ENCODE measurements around the gene GCSH. TPM values are rescaled to one million over a fixed set of nuclear protein-coding genes. Genes with fewer than 3 reads are reported as not detected.

GCSH gene
- total RNA-seq, 2 experiments from 2014 or later: 21.0 to 25.3 TPM

DNA sequence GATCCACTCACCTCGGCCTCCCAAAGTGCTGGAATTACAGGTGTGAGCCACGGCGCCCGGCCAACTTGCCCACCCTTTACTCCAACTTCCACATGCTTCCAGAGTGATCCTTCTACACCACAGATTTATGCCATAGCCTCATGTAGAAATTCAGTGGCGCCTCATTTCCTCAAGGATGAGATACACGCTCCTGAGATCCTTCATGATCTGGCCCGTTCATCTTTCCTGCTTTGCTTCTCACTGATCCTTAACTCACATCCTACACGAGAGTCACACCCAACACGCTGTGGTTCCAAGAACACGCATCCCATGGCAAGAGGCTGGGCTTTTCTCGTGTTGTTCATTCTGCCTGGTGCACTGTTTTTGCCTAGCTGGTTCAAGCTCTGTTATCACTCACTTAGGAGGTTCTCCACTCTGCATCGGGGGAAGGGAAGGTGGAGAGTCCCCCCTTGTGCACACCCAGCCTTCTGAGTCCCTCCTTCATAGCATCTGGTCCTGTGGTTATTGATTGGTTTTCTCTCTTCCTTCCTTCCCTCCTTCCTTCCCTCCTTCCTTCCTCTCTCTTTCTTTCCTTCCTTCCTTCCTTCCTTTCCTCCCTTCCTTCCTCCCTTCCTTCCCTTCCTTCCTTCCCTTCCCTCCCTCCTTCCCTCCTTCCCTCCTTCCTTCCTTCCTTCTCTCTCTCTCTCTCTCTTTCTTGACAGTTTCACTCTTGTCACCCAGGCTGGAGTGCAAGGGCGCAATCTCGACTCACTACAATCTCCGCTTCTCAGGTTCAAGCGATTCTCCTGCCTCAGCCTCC is 32.7 kb upstream of the GCSH start:
- TF ChIP-seq, protein P1, sequence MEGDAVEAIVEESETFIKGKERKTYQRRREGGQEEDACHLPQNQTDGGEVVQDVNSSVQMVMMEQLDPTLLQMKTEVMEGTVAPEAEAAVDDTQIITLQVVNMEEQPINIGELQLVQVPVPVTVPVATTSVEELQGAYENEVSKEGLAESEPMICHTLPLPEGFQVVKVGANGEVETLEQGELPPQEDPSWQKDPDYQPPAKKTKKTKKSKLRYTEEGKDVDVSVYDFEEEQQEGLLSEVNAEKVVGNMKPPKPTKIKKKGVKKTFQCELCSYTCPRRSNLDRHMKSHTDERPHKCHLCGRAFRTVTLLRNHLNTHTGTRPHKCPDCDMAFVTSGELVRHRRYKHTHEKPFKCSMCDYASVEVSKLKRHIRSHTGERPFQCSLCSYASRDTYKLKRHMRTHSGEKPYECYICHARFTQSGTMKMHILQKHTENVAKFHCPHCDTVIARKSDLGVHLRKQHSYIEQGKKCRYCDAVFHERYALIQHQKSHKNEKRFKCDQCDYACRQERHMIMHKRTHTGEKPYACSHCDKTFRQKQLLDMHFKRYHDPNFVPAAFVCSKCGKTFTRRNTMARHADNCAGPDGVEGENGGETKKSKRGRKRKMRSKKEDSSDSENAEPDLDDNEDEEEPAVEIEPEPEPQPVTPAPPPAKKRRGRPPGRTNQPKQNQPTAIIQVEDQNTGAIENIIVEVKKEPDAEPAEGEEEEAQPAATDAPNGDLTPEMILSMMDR (IDR thresholded peaks at IDR 0.05): no peak
- H3K27ac Mint-ChIP-seq: no peak overlapping the region
- no peaks in the 10 kb centered on the region for H3K36me3 Mint-ChIP-seq (ENCODE audit: low read depth)
- ATAC-seq (no peak), DNase-seq (no peak)
- H3K9me3 Mint-ChIP-seq: no peaks in the 10 kb centered on the region
- peaks cover 2% of the 10 kb centered on the region for H3K27me3 Mint-ChIP-seq
- ChIA-PET CTCF (no interaction called here), POLR2A (no interaction called here)
- intact Hi-C loops (cut with micrococcal nuclease): no loop called here
- H3K4me1 Mint-ChIP-seq (ENCODE audit: low read depth): no peaks in the 10 kb centered on the region
- no peak overlapping the region for H3K4me3 Mint-ChIP-seq

DNA sequence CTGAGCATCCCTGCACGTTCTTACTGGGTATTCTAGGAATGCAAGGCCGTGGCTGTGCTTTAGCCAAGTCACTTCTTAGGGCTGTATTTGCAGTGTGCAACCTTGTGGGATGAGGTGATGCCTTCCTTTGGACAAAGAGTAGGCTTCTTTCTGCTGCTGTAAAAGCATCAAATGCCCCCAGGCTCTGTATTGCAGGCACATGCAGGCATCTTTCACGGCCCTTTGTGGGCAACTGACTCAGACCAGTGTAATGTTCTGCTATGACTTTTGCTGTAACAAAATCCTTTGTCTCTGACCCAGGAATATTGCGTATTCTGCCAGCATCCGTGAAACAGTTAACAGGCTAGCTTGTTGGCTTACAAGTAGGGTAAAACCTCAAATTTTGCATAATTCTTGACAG is 30.9 kb upstream of the GCSH start:
- no peak for ATAC-seq
- intact Hi-C loops (cut with micrococcal nuclease): no loop called here
- no peaks in the 10 kb centered on the region for H3K4me1 Mint-ChIP-seq (ENCODE audit: low read depth)
- ChIA-PET CTCF (no interaction called here), POLR2A (no interaction called here)
- no peaks in the 10 kb centered on the region for H3K9me3 Mint-ChIP-seq
- H3K4me3 Mint-ChIP-seq: no peak overlapping the region
- no peaks in the 10 kb centered on the region for H3K36me3 Mint-ChIP-seq (ENCODE audit: low read depth)
- H3K27ac Mint-ChIP-seq: no peak overlapping the region
- TF ChIP-seq, protein P1 (IDR thresholded peaks at IDR 0.05): no peak
- peaks cover 2% of the 10 kb centered on the region for H3K27me3 Mint-ChIP-seq
- DNase-seq: no peak

DNA sequence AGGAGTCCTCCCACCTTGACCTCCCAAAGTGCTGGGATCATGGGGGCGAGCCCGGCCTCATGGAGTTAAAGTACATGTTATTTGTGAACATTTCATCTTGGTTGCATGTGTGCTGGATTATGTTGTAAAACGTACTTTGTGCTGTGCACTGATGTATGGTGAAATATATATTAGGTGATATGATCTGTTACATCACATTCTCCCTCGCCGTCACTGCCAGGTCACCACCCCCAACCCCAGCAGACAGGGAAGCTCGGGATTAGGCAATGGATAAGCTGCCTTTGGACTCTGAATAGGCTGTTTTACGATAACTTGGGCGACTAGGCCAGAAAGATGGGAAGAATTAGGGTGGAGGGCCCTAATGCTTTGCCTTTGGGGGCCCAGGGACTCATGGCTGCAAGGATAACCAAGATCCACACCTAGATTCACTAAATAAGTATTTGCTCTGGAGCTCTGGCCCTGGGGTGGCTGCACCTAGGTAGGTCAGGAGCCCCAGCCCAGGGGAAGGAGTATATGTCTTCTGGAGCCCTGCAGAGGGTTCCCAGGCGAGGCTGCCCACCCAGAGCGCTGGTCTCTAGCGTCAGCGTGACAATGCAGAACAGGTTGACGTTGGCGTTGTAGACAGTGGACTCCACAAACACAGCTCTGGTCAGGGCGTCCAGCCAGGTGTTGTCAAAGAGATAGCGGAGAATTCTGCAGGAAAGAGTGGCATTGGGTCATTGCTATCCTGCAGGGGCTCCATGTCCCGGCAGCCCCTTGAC is 27.1 kb upstream of the GCSH start:
- POLR2A ChIA-PET: no interaction called here
- no peaks in the 10 kb centered on the region for H3K9me3 Mint-ChIP-seq
- DNase-seq: no peak
- H3K27me3 Mint-ChIP-seq: peaks cover 8% of the 10 kb centered on the region
- ATAC-seq: no peak
- H3K27ac Mint-ChIP-seq: no peak overlapping the region
- H3K4me3 Mint-ChIP-seq: no peak overlapping the region
- intact Hi-C loops (cut with micrococcal nuclease): no loop called here
- CTCF ChIA-PET: no interaction called here
- no peaks in the 10 kb centered on the region for H3K4me1 Mint-ChIP-seq (ENCODE audit: low read depth)
- H3K36me3 Mint-ChIP-seq (ENCODE audit: low read depth): no peaks in the 10 kb centered on the region
- TF ChIP-seq, protein P1 (IDR thresholded peaks at IDR 0.05): no peak

DNA sequence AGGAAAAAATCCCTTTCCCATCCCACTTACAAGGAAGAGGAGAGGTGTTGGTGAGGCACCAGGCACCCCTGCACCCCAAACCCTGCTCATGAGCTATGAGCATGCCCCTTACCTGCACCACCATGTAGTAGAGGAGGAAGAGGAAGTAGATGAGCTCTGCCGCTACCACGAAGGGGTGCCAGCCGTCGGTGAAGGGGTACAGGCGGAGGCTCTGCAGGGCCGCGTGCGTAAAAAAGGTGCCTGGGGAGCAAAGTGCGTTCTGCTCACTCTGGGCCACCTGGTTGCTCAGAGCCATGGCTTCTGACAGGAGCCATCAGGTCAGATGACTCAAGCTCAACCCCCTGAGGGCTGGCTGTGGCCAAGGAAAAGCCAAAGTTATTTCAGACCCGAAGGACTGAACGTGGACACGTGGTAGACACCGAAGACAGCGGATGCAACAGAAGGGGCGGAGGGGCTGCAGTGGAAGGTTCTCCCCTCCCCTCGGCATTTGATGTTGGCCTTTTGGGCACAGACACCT is 25.3 kb upstream of the GCSH start:
- POLR2A ChIA-PET: no interaction called here
- DNase-seq: no peak
- TF ChIP-seq, protein P1 (IDR thresholded peaks at IDR 0.05): no peak

DNA sequence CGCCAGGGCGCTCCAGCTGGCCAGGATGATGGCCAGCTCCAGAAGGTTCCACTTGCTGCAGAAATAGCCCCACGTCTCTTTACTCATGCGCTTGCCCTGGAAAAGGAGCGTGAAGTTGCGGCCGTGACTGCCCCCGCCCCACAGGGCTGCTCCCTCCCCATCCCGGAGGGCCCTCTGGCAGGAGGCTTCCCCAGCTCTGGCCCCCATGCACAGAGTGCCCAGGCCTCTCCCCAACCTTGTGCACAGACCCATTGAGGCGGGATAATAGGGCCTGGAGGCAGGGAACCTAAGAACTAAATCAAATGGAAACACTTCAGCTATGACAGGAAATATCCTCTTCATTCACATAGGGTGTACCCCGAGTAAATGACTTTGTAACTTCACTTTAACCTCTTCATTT is 21.2 kb upstream of the GCSH start:
- POLR2A ChIA-PET: no interaction called here

More for the DNA sequence above, 25.3 kb upstream of the GCSH start:
- Mint-ChIP-seq H3K9me3 (no peaks in the 10 kb centered on the region), H3K4me1 (ENCODE audit: low read depth) (no peaks in the 10 kb centered on the region), H3K4me3 (no peak overlapping the region), H3K27ac (no peak overlapping the region), H3K27me3 (peaks cover 7% of the 10 kb centered on the region), H3K36me3 (ENCODE audit: low read depth) (no peaks in the 10 kb centered on the region)
- intact Hi-C loops (cut with micrococcal nuclease): no loop called here
- no peak for ATAC-seq
- CTCF ChIA-PET: no interaction called here

More for the DNA sequence above, 21.2 kb upstream of the GCSH start:
- TF ChIP-seq, protein P1 (IDR thresholded peaks at IDR 0.05): no peak
- DNase-seq: no peak
- Mint-ChIP-seq H3K36me3 (ENCODE audit: low read depth) (no peaks in the 10 kb centered on the region), H3K27me3 (peaks cover 9% of the 10 kb centered on the region), H3K4me1 (ENCODE audit: low read depth) (no peaks in the 10 kb centered on the region), H3K9me3 (no peaks in the 10 kb centered on the region), H3K27ac (no peak overlapping the region), H3K4me3 (no peak overlapping the region)
- intact Hi-C loops (cut with micrococcal nuclease): no loop called here
- CTCF ChIA-PET: no interaction called here
- no peak for ATAC-seq
